HG03280 (cell line): ENCODE results near the gene EDC3.

Experiments
- ATAC-seq: cut with Tn5 transposase; IDR thresholded peaks from one replicate; pipeline ENCODE4 v1.9.1; 2021; ENCODE audit warnings: mild to moderate bottlenecking, moderate library complexity; ENCODE audit not compliant: unreplicated experiment

Gene EDC3

GRCh38 chr15:74585191-74585590 is 110.6 kb downstream of the EDC3 start:
- no peak for ATAC-seq

GRCh38 chr15:74584779-74585178 is 111.0 kb downstream of the EDC3 start:
- ATAC-seq = no peak

- ATAC-seq = no peak
Measured at GRCh38 chr15:74584204-74584603, 111.6 kb downstream of the EDC3 start.
